ENCODE results near the gene C17orf114.

Gene C17orf114

GRCh38 chr17:4846635-4847390 lies 44.7 kb upstream of the C17orf114 start (continued):
- no peak for TF ChIP-seq ZNF513 (CRISPR knock-in tag; conservative IDR thresholded peaks at IDR 0.05)
- TF ChIP-seq LCORL (IDR thresholded peaks at IDR 0.05) = no peak
- TF ChIP-seq LCORL (CRISPR knock-in tag; IDR thresholded peaks at IDR 0.05) = no peak
- TF ChIP-seq ATRX (CRISPR knock-in tag; IDR thresholded peaks at IDR 0.05; ENCODE audit: borderline replicate concordance) = no peak
- no peak for TF ChIP-seq EED (CRISPR knock-in tag; IDR thresholded peaks at IDR 0.05)
- no peak for TF ChIP-seq ZNF616 (CRISPR knock-in tag; IDR thresholded peaks at IDR 0.05; ENCODE audit: low read depth)
- TF ChIP-seq HNRNPK (IDR thresholded peaks at IDR 0.05; ENCODE audit: low read depth, low read length, poor library complexity, severe bottlenecking) = no peak
- no peak for TF ChIP-seq ZNF839 (CRISPR knock-in tag; IDR thresholded peaks at IDR 0.05; ENCODE audit: borderline replicate concordance)
- TF ChIP-seq MED13 (CRISPR knock-in tag; IDR thresholded peaks at IDR 0.05) = no peak
- TF ChIP-seq ZNF816 (CRISPR knock-in tag; IDR thresholded peaks at IDR 0.05; ENCODE audit: borderline replicate concordance) = no peak
- TF ChIP-seq PLSCR1 (CRISPR knock-in tag; IDR thresholded peaks at IDR 0.05; ENCODE audit: borderline replicate concordance) = no peak
- no peak for TF ChIP-seq JARID2 (CRISPR knock-in tag; IDR thresholded peaks at IDR 0.05; ENCODE audit: insufficient replicate concordance)
- no peak for TF ChIP-seq RFXAP (CRISPR knock-in tag; IDR thresholded peaks at IDR 0.05; ENCODE audit: borderline replicate concordance)
- no peak for TF ChIP-seq RFX5 (IDR thresholded peaks at IDR 0.05; ENCODE audit: low read depth, low read length)
- no peak for TF ChIP-seq YY1 (IDR thresholded peaks at IDR 0.05; ENCODE audit: insufficient read depth, insufficient replicate concordance, low read depth, low read length)
- no peak for TF ChIP-seq TBP (CRISPR knock-in tag; IDR thresholded peaks at IDR 0.05)
- no peak for TF ChIP-seq PAF1 (CRISPR knock-in tag; IDR thresholded peaks at IDR 0.05)
- no peak for TF ChIP-seq ZNF382 (CRISPR knock-in tag; IDR thresholded peaks at IDR 0.05; ENCODE audit: borderline replicate concordance)
- TF ChIP-seq MTF1 (CRISPR knock-in tag; IDR thresholded peaks at IDR 0.05) = no peak
- TF ChIP-seq RNF219 (CRISPR knock-in tag; IDR thresholded peaks at IDR 0.05) = no peak
- no peak for TF ChIP-seq RBFOX2 (IDR thresholded peaks at IDR 0.05; ENCODE audit: low read depth, low read length)
- no peak for TF ChIP-seq TEAD2 (CRISPR knock-in tag; IDR thresholded peaks at IDR 0.05)
- TF ChIP-seq ZBTB7B (CRISPR knock-in tag; IDR thresholded peaks at IDR 0.05) = no peak
- no peak for TF ChIP-seq NFRKB (IDR thresholded peaks at IDR 0.05)
- TF ChIP-seq ZNF253 (CRISPR knock-in tag; IDR thresholded peaks at IDR 0.05; ENCODE audit: borderline replicate concordance) = no peak
- TF ChIP-seq SMAD3 (CRISPR knock-in tag; IDR thresholded peaks at IDR 0.05) = no peak
- TF ChIP-seq PRPF4 (IDR thresholded peaks at IDR 0.05; ENCODE audit: low read depth, low read length, poor library complexity, severe bottlenecking) = no peak
